Endodermal cell (in vitro differentiated cells): Measurements from ENCODE around the gene PLCD1. TPM values are rescaled to one million over a fixed set of nuclear protein-coding genes. Genes with fewer than 3 reads are reported as not detected.

ENCODE experiments used
- DNase-seq: peaks from one replicate; pipeline ENCODE4 v3.0.0-alpha.2; 2017
- H3K27ac ChIP-seq: 2 replicates; pipeline ENCODE4 v1.5.1; 2013; ENCODE audit warnings: mild to moderate bottlenecking, low read depth, low read length, moderate library complexity
- H3K27me3 ChIP-seq: 2 replicates; pipeline ENCODE4 v1.6.1; 2013; ENCODE audit warnings: mild to moderate bottlenecking, low read length, moderate library complexity; ENCODE audit not compliant: insufficient read depth, control insufficient read depth, poor library complexity, severe bottlenecking
- H3K36me3 ChIP-seq: 2 replicates; pipeline ENCODE4 v1.7.0; 2013; ENCODE audit warnings: mild to moderate bottlenecking, low read length, moderate library complexity; ENCODE audit not compliant: control insufficient read depth, insufficient read depth
- H3K4me1 ChIP-seq: one replicate; pipeline ENCODE4 v1.7.0; 2013; ENCODE audit warnings: low read length; ENCODE audit not compliant: control insufficient read depth, insufficient read depth
- H3K4me3 ChIP-seq: 2 replicates; pipeline ENCODE4 v1.5.1; 2013; ENCODE audit warnings: mild to moderate bottlenecking, low read length, moderate library complexity
- H3K9ac ChIP-seq: 2 replicates; pipeline ENCODE4 v1.6.1; 2013; ENCODE audit warnings: mild to moderate bottlenecking, low read length, moderate library complexity; ENCODE audit not compliant: poor library complexity, severe bottlenecking; ENCODE audit errors: extremely low read depth
- H3K9me3 ChIP-seq: 2 replicates; pipeline ENCODE4 v1.6.1; 2013; ENCODE audit warnings: mild to moderate bottlenecking, low read length, moderate library complexity; ENCODE audit not compliant: control insufficient read depth
- H3K27ac Mint-ChIP-seq: 2 replicates; pipeline ENCODE4 v1.8.0; 2020; ENCODE audit warnings: mixed read lengths
- H3K27me3 Mint-ChIP-seq: 2 replicates; pipeline ENCODE4 v1.8.0; 2021; ENCODE audit warnings: mild to moderate bottlenecking, mixed read lengths; ENCODE audit not compliant: insufficient read depth
- H3K36me3 Mint-ChIP-seq: 2 replicates; pipeline ENCODE4 v1.8.0; 2020; ENCODE audit warnings: low read depth, mixed read lengths
- H3K4me1 Mint-ChIP-seq: 2 replicates; pipeline ENCODE4 v1.8.0; 2020; ENCODE audit warnings: mixed read lengths
- H3K4me3 Mint-ChIP-seq: 2 replicates; pipeline ENCODE4 v1.8.0; 2020; ENCODE audit warnings: mild to moderate bottlenecking, moderate library complexity, mixed read lengths
- H3K9me3 Mint-ChIP-seq: 2 replicates; pipeline ENCODE4 v1.8.0; 2020; ENCODE audit warnings: mild to moderate bottlenecking, mixed read lengths
- CTCF ChIP-seq: fragments of 200-600 bp; sonication (generic); conservative IDR thresholded peaks from 2 replicates; pipeline ENCODE4 v1.5.0; 2021; ENCODE audit warnings: antibody characterized with exemption, mild to moderate bottlenecking
- WGBS, 2 experiments: methylation state at CpG; one replicate each; pipeline versions ENCODE4 v1.1.5 to v1.1.7; 2013; ENCODE audit warnings: missing lambda C conversion rate in 2 of 2, mixed read lengths in 1 of 2; ENCODE audit not compliant: insufficient coverage in 1 of 2, insufficient read length in 1 of 2; 5-methylcytosine and 5-hydroxymethylcytosine counted together
- total RNA-seq, 2 donors: library from RNA; stranded (reverse); fragmentation: NEBNext Ultra II Directional in 1 of 2; extraction: Animal tissue kit (Norgen Biotek cat#: 25700) in 1 of 2; gene quantifications; 2 replicates in 1 of 2; 3 replicates in 1 of 2; pipeline ENCODE4 v1.2.1, GENCODE V29; 2021

Gene PLCD1
- total RNA-seq, 2 donors from 2014 or later: 54.3 to 66.6 TPM

GRCh38 chr3:38003371-38003816 is 26.0 kb downstream of the PLCD1 start:
- Histone ChIP-seq H3K36me3 (no peaks in the 10 kb centered on the region), H3K27me3 (no peaks in the 10 kb centered on the region), H3K27ac (no peak overlapping the region), H3K4me1 (peaks cover 4% of the 10 kb centered on the region), H3K9ac (no peak overlapping the region), H3K4me3 (no peak overlapping the region), H3K9me3 (no peaks in the 10 kb centered on the region)
- Mint-ChIP-seq H3K4me1 (peaks cover 10% of the 10 kb centered on the region), H3K27ac (no peak overlapping the region), H3K27me3 (no peaks in the 10 kb centered on the region), H3K9me3 (no peaks in the 10 kb centered on the region), H3K36me3 (peaks cover 35% of the 10 kb centered on the region), H3K4me3 (no peak overlapping the region)
- WGBS, 2 experiments: 33 to 38% methylated on average over 3 to 7 of the region's 7 CpGs
- DNase-seq: peak; percentile 95
- peak; percentile 97 for TF ChIP-seq CTCF

DNA sequence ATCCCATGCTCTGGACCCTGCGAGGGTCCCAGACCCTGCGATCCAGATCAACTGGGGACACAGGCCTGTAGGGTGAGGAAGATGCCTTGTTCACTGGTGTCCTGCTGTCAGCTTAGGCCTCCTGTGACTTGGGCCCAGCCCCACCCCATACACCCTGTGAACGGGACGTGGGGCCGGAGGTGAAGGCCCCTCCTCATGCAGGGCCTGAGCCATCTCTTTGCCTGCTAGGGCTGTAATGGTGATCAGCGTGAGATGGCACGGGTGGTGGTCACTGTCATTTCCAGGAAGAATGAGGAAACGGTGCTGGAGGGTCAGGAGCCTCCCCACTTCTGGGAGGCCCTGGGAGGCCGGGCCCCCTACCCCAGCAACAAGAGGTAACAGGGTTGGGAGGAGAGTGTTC is 26.5 kb downstream of the PLCD1 start:
- WGBS, 2 experiments: 84 to 88% methylated on average over 4 to 9 of the region's 9 CpGs
- Histone ChIP-seq H3K9me3 (no peaks in the 10 kb centered on the region), H3K27me3 (no peaks in the 10 kb centered on the region), H3K9ac (no peak overlapping the region), H3K4me1 (peaks cover 8% of the 10 kb centered on the region), H3K36me3 (no peaks in the 10 kb centered on the region), H3K4me3 (no peak overlapping the region), H3K27ac (no peak overlapping the region)
- Mint-ChIP-seq H3K9me3 (no peaks in the 10 kb centered on the region), H3K4me1 (peaks cover 13% of the 10 kb centered on the region), H3K27me3 (no peaks in the 10 kb centered on the region), H3K4me3 (no peak overlapping the region), H3K27ac (no peak overlapping the region), H3K36me3 (peaks cover 32% of the 10 kb centered on the region)
- DNase-seq: no peak
- no peak for TF ChIP-seq CTCF

DNA sequence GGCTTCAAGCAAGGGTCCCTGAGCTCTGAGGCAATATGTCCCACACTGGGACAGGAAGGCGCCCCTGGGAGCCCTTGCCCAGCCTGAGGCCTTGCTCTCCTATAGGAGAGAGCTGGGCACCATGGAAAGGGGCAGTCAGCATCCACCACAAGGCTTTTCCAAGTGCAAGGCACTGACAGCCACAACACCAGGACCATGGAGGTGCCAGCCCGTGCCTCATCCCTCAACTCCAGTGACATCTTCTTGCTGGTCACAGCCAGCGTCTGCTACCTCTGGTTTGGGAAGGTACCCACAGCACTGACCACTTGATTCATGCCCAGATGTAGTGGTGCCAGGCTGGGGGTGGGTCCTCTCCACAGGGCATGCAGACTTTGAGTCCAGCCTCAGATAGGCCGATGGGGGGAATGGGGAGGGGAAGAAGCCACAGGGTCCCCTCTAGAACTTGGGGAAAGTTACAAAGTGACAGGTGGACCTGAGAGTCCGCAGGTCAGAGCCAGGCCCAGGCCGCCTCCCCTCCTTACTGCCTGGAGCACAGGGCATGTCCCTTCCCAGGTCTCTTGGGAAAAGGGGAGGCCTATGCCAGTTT is 27.1 kb downstream of the PLCD1 start:
- Histone ChIP-seq H3K4me3 (no peak overlapping the region), H3K36me3 (no peaks in the 10 kb centered on the region), H3K9ac (no peak overlapping the region), H3K27me3 (no peaks in the 10 kb centered on the region), H3K9me3 (no peaks in the 10 kb centered on the region), H3K27ac (no peak overlapping the region), H3K4me1 (peaks cover 8% of the 10 kb centered on the region)
- no peak for DNase-seq
- no peak for TF ChIP-seq CTCF
- H3K4me3 Mint-ChIP-seq: no peak overlapping the region
- H3K36me3 Mint-ChIP-seq: peaks cover 27% of the 10 kb centered on the region
- WGBS, 2 experiments: 91 to 94% methylated on average over 4 to 6 of the region's 6 CpGs
- peaks cover 13% of the 10 kb centered on the region for H3K4me1 Mint-ChIP-seq
- H3K27me3 Mint-ChIP-seq: no peaks in the 10 kb centered on the region
- H3K9me3 Mint-ChIP-seq: no peaks in the 10 kb centered on the region
- H3K27ac Mint-ChIP-seq: no peak overlapping the region
